Breast epithelium (tissue), 4 donors: ENCODE data around the gene LDB1. TPM values are rescaled to one million over a fixed set of nuclear protein-coding genes. Genes with fewer than 3 reads are reported as not detected.

Source experiments
- DNase-seq, 2 donors: peaks; one replicate each; pipeline ENCODE4 v3.0.0-alpha.2; 2019; ENCODE audit warnings: low spot score in 2 of 2
- H3K27ac ChIP-seq, 2 donors: fragments of 200-600 bp; sonication (generic) in 1 of 2; one replicate each; pipeline ENCODE4 v1.5.1; 2016 to 2019; ENCODE audit warnings: mild to moderate bottlenecking in 1 of 2
- H3K27me3 ChIP-seq, 2 donors: fragments of 200-600 bp; sonication (generic) in 1 of 2; one replicate each; pipeline versions ENCODE4 v1.5.1 to v1.6.0; 2017 to 2019; ENCODE audit warnings: control low read depth in 1 of 2, mild to moderate bottlenecking in 1 of 2
- H3K36me3 ChIP-seq: fragments of 200-600 bp; one replicate; pipeline ENCODE4 v1.5.1; 2019
- H3K4me1 ChIP-seq, 2 donors: fragments of 200-600 bp; sonication (generic); one replicate each; pipeline ENCODE4 v1.5.1; 2016 to 2019; ENCODE audit warnings: control low read depth in 1 of 2
- H3K4me3 ChIP-seq, 3 donors: fragments of 200-600 bp; sonication (generic); 1 replicate in 2 of 3; 2 replicates in 1 of 3; pipeline ENCODE4 v1.5.1; 2016 to 2019; ENCODE audit warnings: mild to moderate bottlenecking in 3 of 3, moderate library complexity in 2 of 3
- H3K9me3 ChIP-seq, 2 donors: fragments of 200-600 bp; sonication (generic) in 1 of 2; one replicate each; pipeline ENCODE4 v1.5.1; 2016 to 2019; ENCODE audit warnings: control low read depth in 1 of 2
- CTCF ChIP-seq, 3 donors: fragments of 450-650 bp; IDR thresholded peaks; one replicate each; pipeline ENCODE4 v1.5.1; 2016 to 2017; ENCODE audit warnings: antibody characterized with exemption in 3 of 3, mild to moderate bottlenecking in 3 of 3, moderate library complexity in 3 of 3
- POLR2A ChIP-seq: fragments of 450-650 bp; IDR thresholded peaks from one replicate; pipeline ENCODE4 v1.6.1; 2016; ENCODE audit warnings: antibody characterized with exemption, mild to moderate bottlenecking, moderate library complexity
- POLR2AphosphoS5 ChIP-seq, 3 donors: sonication (generic); formaldehyde crosslinking; IDR thresholded peaks; one replicate each; pipeline ENCODE4 v1.6.1; 2017; ENCODE audit warnings: antibody characterized with exemption in 3 of 3
- intact Hi-C: fragments of 100-400 bp; cut with DNase I; formaldehyde crosslinking; loops from one replicate; pipeline ENCODE4 v1.15.1; 2023; ENCODE audit warnings: low total_unique reads
- total RNA-seq, 3 donors: library from RNA; depleted of rRNA; stranded (reverse); fragments of >200 nt; gene quantifications; one replicate each; pipeline ENCODE4 v1.1.0, GENCODE V29; 2016

Gene LDB1
- total RNA-seq, 3 donors from 2014 or later, result 29.6 to 53.6 (median 43.6) TPM

DNA sequence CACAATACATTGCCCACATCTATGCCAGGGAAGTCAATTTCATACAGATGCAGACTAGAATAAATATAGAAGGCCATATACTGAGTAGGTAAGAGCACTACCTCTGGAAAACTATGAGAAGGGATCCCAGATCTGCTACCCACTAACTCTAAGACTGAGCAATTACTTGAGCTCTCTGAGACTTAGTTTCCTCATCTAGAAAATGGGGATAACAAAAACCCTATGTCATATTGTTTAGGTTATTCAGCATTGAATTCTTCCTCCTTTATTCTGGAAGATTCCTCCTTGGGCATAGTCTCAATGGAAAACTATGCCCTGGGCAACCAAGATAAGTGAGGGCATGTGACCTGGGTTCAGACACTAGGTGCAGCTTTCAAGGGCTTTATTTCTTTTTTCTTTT lies 60.2 kb downstream of the LDB1 start:
- no peak overlapping the region for H3K4me3 ChIP-seq
- H3K4me1 ChIP-seq, result no peaks in the 10 kb centered on the region
- no peaks in the 10 kb centered on the region for H3K36me3 ChIP-seq
- H3K27me3 ChIP-seq, result no peaks in the 10 kb centered on the region
- TF ChIP-seq POLR2A (no peak), POLR2AphosphoS5 (IDR thresholded peaks at IDR 0.05) (no peak), CTCF (IDR thresholded peaks at IDR 0.05) (no peak)
- H3K9me3 ChIP-seq, result no peaks in the 10 kb centered on the region
- intact Hi-C loops, result loop anchor here (5.0 kb wide), 1 partner anchor 1427 kb away; no protein-coding TSS in a partner anchor
- H3K27ac ChIP-seq, result no peak overlapping the region
- no peak for DNase-seq

Other genes starting within 250 kb of the LDB1 start
- 10 to 100 TPM; 18.4 to 27.4 (median 22.4) TPM for gene ARMH3, start 64.2 kb downstream of the LDB1 start, total RNA-seq
- gene HPS6, start 55.0 kb downstream of the LDB1 start, total RNA-seq, result 10 to 100 TPM; 17.4 to 22.7 (median 19.7) TPM
- gene PPRC1, start 12.7 kb upstream of the LDB1 start, total RNA-seq, result 10 to 100 TPM in 2 of 3 donors, 1 to 10 TPM in 1; 9.1 to 21.0 (median 19.8) TPM
- gene NOLC1, start 32.0 kb upstream of the LDB1 start, total RNA-seq, result 10 to 100 TPM; 40.5 to 82.8 (median 65.5) TPM
- gene ELOVL3, start 105.9 kb upstream of the LDB1 start, total RNA-seq, result 1 to 10 TPM in 1 of 3 donors, under 1 TPM in 2; 0.66 to 2.2 (median 0.88) TPM
- gene PITX3, start 121.1 kb upstream of the LDB1 start, total RNA-seq, result not detected
- gene GBF1, start 125.2 kb upstream of the LDB1 start, total RNA-seq, result 10 to 100 TPM; 25.8 to 32.1 (median 25.9) TPM